Activated B cell treated with CpG ODN at 0.5 μM for 24 hours (primary cell): ENCODE results near the gene MSMO1. TPM values are rescaled to one million over a fixed set of nuclear protein-coding genes. Genes with fewer than 3 reads are reported as not detected.

Experiments used
- ATAC-seq: fragments of 200-7000 bp; cut with Tn5 transposase; one replicate; pipeline ENCODE4 v1.10.0; 2021; ENCODE audit warnings: low read depth, mild to moderate bottlenecking, moderate library complexity
- CTCF ChIA-PET: fragments of 350-600 bp; sonication (Branson Sonifier 250); formaldehyde crosslinking; loops from one replicate; lab custom pipeline; 2021; ENCODE audit warnings: antibody characterized with exemption; lab: Charles Lee
- POLR2A ChIA-PET: fragments of 350-600 bp; sonication (Branson Sonifier 250); formaldehyde crosslinking; loops from one replicate; lab custom pipeline; 2021; ENCODE audit warnings: antibody characterized with exemption; lab: Charles Lee
- DNase-seq: peaks from one replicate; pipeline ENCODE4 v3.0.0; 2022
- H3K27ac Mint-ChIP-seq: one replicate; pipeline ENCODE4 v1.8.0; 2020; ENCODE audit warnings: mixed read lengths
- H3K27me3 Mint-ChIP-seq: one replicate; pipeline ENCODE4 v1.8.0; 2021; ENCODE audit warnings: mixed read lengths
- H3K36me3 Mint-ChIP-seq: one replicate; pipeline ENCODE4 v1.8.0; 2021; ENCODE audit warnings: low read depth, mixed read lengths
- H3K4me1 Mint-ChIP-seq: one replicate; pipeline ENCODE4 v1.8.0; 2021; ENCODE audit warnings: mixed read lengths
- H3K4me3 Mint-ChIP-seq: one replicate; pipeline ENCODE4 v1.8.0; 2020; ENCODE audit warnings: mild to moderate bottlenecking, mixed read lengths
- H3K9me3 Mint-ChIP-seq: one replicate; pipeline ENCODE4 v1.8.0; 2020; ENCODE audit warnings: mixed read lengths
- CTCF ChIP-seq: fragments of 200-600 bp; IDR thresholded peaks from one replicate; pipeline ENCODE4 v1.8.0; 2022; ENCODE audit warnings: antibody characterized with exemption, mild to moderate bottlenecking
- intact Hi-C: fragments of 100-400 bp; cut with micrococcal nuclease; formaldehyde crosslinking; loops from one replicate; pipeline ENCODE4 v1.15.1; 2024
- total RNA-seq: library from RNA; stranded (reverse); gene quantifications from 2 replicates; pipeline ENCODE4 v1.2.3, GENCODE V29; 2022

The MSMO1 gene
- total RNA-seq, 1 donor from 2014 or later: 87.9 TPM

GRCh38 chr4:165375465-165375864, 48.0 kb downstream of the MSMO1 start:
- no peak for DNase-seq
- ChIA-PET CTCF (interaction anchor here (1.0 kb wide), 1 partner anchor 51 kb away, joined by 3 read pairs; no protein-coding TSS in a partner anchor), POLR2A (no interaction called here)

GRCh38 chr4:165378398-165378744, 50.9 kb downstream of the MSMO1 start:
- Mint-ChIP-seq H3K27ac (no peak overlapping the region), H3K4me1 (peaks cover 10% of the 10 kb centered on the region), H3K4me3 (peak overlapping the region; percentile 65), H3K36me3 (no peaks in the 10 kb centered on the region), H3K9me3 (no peaks in the 10 kb centered on the region), H3K27me3 (peaks cover 43% of the 10 kb centered on the region)
- intact Hi-C loops: no loop called here
- no peak for ATAC-seq
- no peak for DNase-seq
- no peak for TF ChIP-seq CTCF
- POLR2A ChIA-PET: no interaction called here
- CTCF ChIA-PET: no interaction called here

More at GRCh38 chr4:165375465-165375864, 48.0 kb downstream of the MSMO1 start:
- H3K4me3 Mint-ChIP-seq: no peak overlapping the region
- peaks cover 10% of the 10 kb centered on the region for H3K4me1 Mint-ChIP-seq
- H3K27ac Mint-ChIP-seq: no peak overlapping the region
- TF ChIP-seq CTCF: no peak
- no peaks in the 10 kb centered on the region for H3K9me3 Mint-ChIP-seq
- peaks cover 38% of the 10 kb centered on the region for H3K27me3 Mint-ChIP-seq
- no peak for ATAC-seq
- intact Hi-C loops: no loop called here
- no peaks in the 10 kb centered on the region for H3K36me3 Mint-ChIP-seq

GRCh38 chr4:165378745-165379677, 51.5 kb downstream of the MSMO1 start, which contains the start of gene CPE:
Gene CPE, plus strand, starts transcription at chr4:165379008. Its CDS starts 214 bp downstream, at chr4:165379222.
- DNase-seq (peak; percentile 40), ATAC-seq (peak; percentile 96)
- H3K9me3 Mint-ChIP-seq: no peaks in the 10 kb centered on the region
- intact Hi-C loops: no loop called here
- H3K27me3 Mint-ChIP-seq: peaks cover 43% of the 10 kb centered on the region
- ChIA-PET POLR2A (no interaction called here), CTCF (no interaction called here)
- no peaks in the 10 kb centered on the region for H3K36me3 Mint-ChIP-seq
- TF ChIP-seq CTCF: no peak
- H3K4me1 Mint-ChIP-seq: peaks cover 10% of the 10 kb centered on the region
- peak within 1 kb of the TSS; percentile 65 for H3K4me3 Mint-ChIP-seq
- H3K27ac Mint-ChIP-seq: no peak within 1 kb of the TSS

- H3K4me1 Mint-ChIP-seq: peaks cover 10% of the 10 kb centered on the region
- ChIA-PET CTCF (no interaction called here), POLR2A (no interaction called here)
- intact Hi-C loops: no loop called here
- H3K36me3 Mint-ChIP-seq: no peaks in the 10 kb centered on the region
- no peak for ATAC-seq
- no peak overlapping the region for H3K27ac Mint-ChIP-seq
- peaks cover 47% of the 10 kb centered on the region for H3K27me3 Mint-ChIP-seq
- TF ChIP-seq CTCF: no peak
- H3K4me3 Mint-ChIP-seq: peak overlapping the region; percentile 53
- no peak for DNase-seq
- no peaks in the 10 kb centered on the region for H3K9me3 Mint-ChIP-seq
These were observed 52.2 kb downstream of the MSMO1 start for GRCh38 chr4:165379678-165380064.

GRCh38 chr4:165380805-165381204, 53.3 kb downstream of the MSMO1 start:
- ChIA-PET CTCF (interaction anchor here (1.6 kb wide), 1 partner anchor 250 kb away, joined by 4 read pairs; no protein-coding TSS in a partner anchor), POLR2A (no interaction called here)
- TF ChIP-seq CTCF: no peak
- Mint-ChIP-seq H3K4me3 (no peak overlapping the region), H3K9me3 (no peaks in the 10 kb centered on the region), H3K27me3 (peaks cover 41% of the 10 kb centered on the region), H3K27ac (no peak overlapping the region), H3K36me3 (no peaks in the 10 kb centered on the region), H3K4me1 (peaks cover 10% of the 10 kb centered on the region)
- intact Hi-C loops: no loop called here
- DNase-seq (no peak), ATAC-seq (no peak)
